Stomach (tissue), 19 donors: ENCODE data around the gene DLX2. TPM values are rescaled to one million over a fixed set of nuclear protein-coding genes. Genes with fewer than 3 reads are reported as not detected.
A peak's percentile ranks its signal among the peaks of the same experiment; 100 is the strongest.
"Not testable (repeated sequence)": the region's sequence is repeated elsewhere in the genome, so short reads cannot be mapped to it uniquely, and the experiment has no call there.

Experiments
- DNase-seq, 2 donors: peaks; one replicate each; pipeline versions ENCODE4 v3.0.0 to v3.0.0-alpha.2; 2013 to 2019
- H3K27ac ChIP-seq, 5 donors: fragments of 200-600 bp in 4 of 5; sonication (generic) in 4 of 5; one replicate each; pipeline ENCODE4 v1.5.1; 2013 to 2019; ENCODE audit warnings: mild to moderate bottlenecking in 1 of 5, moderate library complexity in 1 of 5
- H3K27me3 ChIP-seq, 3 donors: fragments of 200-600 bp; sonication (generic); one replicate each; pipeline ENCODE4 v1.5.1; 2017 to 2019; ENCODE audit warnings: mixed run types in 1 of 3
- H3K36me3 ChIP-seq, 4 donors: fragments of 200-600 bp; sonication (generic); 1 replicate in 3 of 4; 2 replicates in 1 of 4; pipeline ENCODE4 v1.5.1; 2016 to 2019
- H3K4me1 ChIP-seq, 4 donors: fragments of 200-600 bp; sonication (generic); one replicate each; pipeline ENCODE4 v1.5.1; 2016 to 2019
- H3K4me3 ChIP-seq, 4 donors: fragments of 200-600 bp; sonication (generic) in 3 of 4; one replicate each; pipeline ENCODE4 v1.5.1; 2016 to 2019; ENCODE audit warnings: mild to moderate bottlenecking in 1 of 4
- H3K9me3 ChIP-seq, 4 donors: fragments of 200-600 bp; sonication (generic); one replicate each; pipeline ENCODE4 v1.5.1; 2016 to 2019
- EP300 ChIP-seq: sonication (generic); formaldehyde crosslinking; IDR thresholded peaks from one replicate; pipeline ENCODE4 v1.6.1; 2017; ENCODE audit warnings: antibody characterized with exemption
- POLR2A ChIP-seq, 4 donors: fragments of 450-650 bp; IDR thresholded peaks; one replicate each; pipeline ENCODE4 v1.6.1; 2016; ENCODE audit warnings: antibody characterized with exemption in 4 of 4, control low read depth in 2 of 4, mild to moderate bottlenecking in 1 of 4, moderate library complexity in 1 of 4
- POLR2AphosphoS5 ChIP-seq, 3 donors: sonication (generic); formaldehyde crosslinking; IDR thresholded peaks; one replicate each; pipeline ENCODE4 v1.6.1; 2016; ENCODE audit warnings: antibody characterized with exemption in 3 of 3
- WGBS, 5 donors: extraction: QIAGEN DNeasy Blood & Tissue Kit in 3 of 5; methylation state at CpG; one replicate each; pipeline versions ENCODE4 v1.1.5 to v1.1.7; 2013 to 2018; 5-methylcytosine and 5-hydroxymethylcytosine counted together
- intact Hi-C: fragments of 100-400 bp; cut with DNase I; formaldehyde crosslinking; loops from one replicate; pipeline ENCODE4 v1.15.1; 2023; ENCODE audit warnings: low total_unique reads
- long read RNA-seq, 10 donors: transcript quantifications; one replicate each; lab custom pipeline, GENCODE V29; 2026
- polyA plus RNA-seq, 3 donors: library from polyadenylated mRNA; stranded (reverse); fragments of 200-250 nt; gene quantifications; one replicate each; pipeline ENCODE4 v1.2.3, GENCODE V29; 2013
- total RNA-seq, 5 donors: library from RNA; depleted of rRNA; stranded (reverse); fragments of >200 nt; gene quantifications; one replicate each; pipeline versions ENCODE4 v1.1.0 to v1.2.3, GENCODE V29; 2014 to 2016
- TF ChIP-seq, protein P1 (sequence below), 7 experiments: fragments of 450-650 bp in 4 of 7; fragments of 200-600 bp in 3 of 7; sonication (generic) in 3 of 7; IDR thresholded peaks; one replicate each; pipeline ENCODE4 v1.5.1; 2016 to 2019; ENCODE audit warnings: antibody characterized with exemption in 7 of 7, control low read depth in 2 of 7, mild to moderate bottlenecking in 1 of 7
- donor health status: healthy with polysubstance abuse.
- donor health status: Bipolar disorder and iron deficiency.
- donor health status: healthy.

Gene DLX2
- total RNA-seq, result not detected
- under 1 TPM in 1 of 3 donors, not detected in 2; 0.03 TPM for polyA plus RNA-seq
- long read RNA-seq, donor 1, partial matches to known transcripts, result 0 of 2 reads
- long read RNA-seq, donor 1, other reads (novel, unspliced or antisense), result 0 of 2 reads
- long read RNA-seq, donor 2, partial matches to known transcripts, result 0 of 1 reads
- long read RNA-seq, donor 2, other reads (novel, unspliced or antisense), result 0 of 1 reads
- long read RNA-seq, donor 3, result 0 reads
- long read RNA-seq, donor 4, result 0 reads
- long read RNA-seq, donor 5, partial matches to known transcripts, result 0 of 1 reads
- long read RNA-seq, donor 5, other reads (novel, unspliced or antisense), result 0 of 1 reads
- long read RNA-seq, donor 6, result 0 reads
- long read RNA-seq, donor 7, partial matches to known transcripts, result 0 of 1 reads
- long read RNA-seq, donor 7, other reads (novel, unspliced or antisense), result 0 of 1 reads
- long read RNA-seq, donor 8, result 0 reads
- long read RNA-seq, donor 9, result 0 reads
- long read RNA-seq, donor 10, result 0 reads

GRCh38 chr2:172102391-172103359, at the start of gene DLX2:
Gene DLX2 (minus strand): TSS chr2:172102900. CDS start chr2:172102538, 362 bp downstream.
- peaks cover 61 to 81% (median 67%) of the 10 kb centered on the region in 4 donors for H3K4me1 ChIP-seq
- TF ChIP-seq POLR2A (IDR thresholded peaks at IDR 0.05), result no peak
- TF ChIP-seq EP300, result no peak
- no peak for TF ChIP-seq POLR2AphosphoS5 (IDR thresholded peaks at IDR 0.05)
- TF ChIP-seq, protein P1, sequence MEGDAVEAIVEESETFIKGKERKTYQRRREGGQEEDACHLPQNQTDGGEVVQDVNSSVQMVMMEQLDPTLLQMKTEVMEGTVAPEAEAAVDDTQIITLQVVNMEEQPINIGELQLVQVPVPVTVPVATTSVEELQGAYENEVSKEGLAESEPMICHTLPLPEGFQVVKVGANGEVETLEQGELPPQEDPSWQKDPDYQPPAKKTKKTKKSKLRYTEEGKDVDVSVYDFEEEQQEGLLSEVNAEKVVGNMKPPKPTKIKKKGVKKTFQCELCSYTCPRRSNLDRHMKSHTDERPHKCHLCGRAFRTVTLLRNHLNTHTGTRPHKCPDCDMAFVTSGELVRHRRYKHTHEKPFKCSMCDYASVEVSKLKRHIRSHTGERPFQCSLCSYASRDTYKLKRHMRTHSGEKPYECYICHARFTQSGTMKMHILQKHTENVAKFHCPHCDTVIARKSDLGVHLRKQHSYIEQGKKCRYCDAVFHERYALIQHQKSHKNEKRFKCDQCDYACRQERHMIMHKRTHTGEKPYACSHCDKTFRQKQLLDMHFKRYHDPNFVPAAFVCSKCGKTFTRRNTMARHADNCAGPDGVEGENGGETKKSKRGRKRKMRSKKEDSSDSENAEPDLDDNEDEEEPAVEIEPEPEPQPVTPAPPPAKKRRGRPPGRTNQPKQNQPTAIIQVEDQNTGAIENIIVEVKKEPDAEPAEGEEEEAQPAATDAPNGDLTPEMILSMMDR (IDR thresholded peaks at IDR 0.05), result no peak
- H3K4me3 ChIP-seq, result peak within 1 kb of the TSS; percentile 43 to 60 (median 54)
- DNase-seq, result peak; percentile 78 to 95
- intact Hi-C loops, result loop anchor here (10.0 kb wide), 2 partner anchors 288 to 398 kb away; no protein-coding TSS in a partner anchor
- peaks cover 61 to 100% (median 100%) of the 10 kb centered on the region in 3 donors for H3K27me3 ChIP-seq
- no peaks in the 10 kb centered on the region for H3K9me3 ChIP-seq
- WGBS, 5 donors, result 1 to 2% (median 1%) methylated on average over 21 to 74 of the region's 74 CpGs
- H3K27ac ChIP-seq, result no peak within 1 kb of the TSS
- H3K36me3 ChIP-seq, result no peaks in the 10 kb centered on the region

DNA sequence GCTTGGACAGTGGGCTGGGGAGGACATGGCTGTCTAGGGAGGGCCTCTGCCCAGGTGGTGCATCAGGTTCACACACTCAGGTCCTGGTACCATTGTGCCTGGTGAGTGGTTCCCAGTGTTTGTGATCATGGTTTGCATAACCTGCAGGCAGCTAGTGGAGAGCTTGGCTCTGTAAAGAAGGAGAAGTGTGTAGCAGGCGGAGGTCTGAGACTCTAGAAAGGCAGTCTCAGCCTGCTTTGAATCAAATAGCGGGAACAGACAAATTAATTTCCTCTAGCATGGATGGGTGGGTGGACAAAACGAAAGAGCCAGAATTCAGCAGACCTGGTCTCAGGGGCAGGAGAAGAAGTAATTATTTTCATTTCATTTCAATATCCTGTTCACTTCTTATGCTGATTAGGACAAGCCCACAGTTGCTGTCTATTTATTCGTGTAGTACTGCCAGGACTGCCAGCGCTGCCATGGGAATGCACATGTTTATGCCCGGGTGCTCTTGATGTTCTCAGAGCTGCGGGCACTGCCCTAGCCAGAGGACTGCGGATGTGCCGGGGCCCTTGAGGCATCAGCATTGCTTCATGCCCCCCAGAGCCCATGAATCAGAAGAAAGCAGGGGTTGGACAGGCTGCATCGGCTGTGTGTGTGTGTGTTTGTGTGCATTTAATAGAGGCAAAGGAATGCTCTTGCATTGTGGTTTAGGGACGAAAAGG, 45.4 kb upstream of the DLX2 start:
- Histone ChIP-seq H3K4me1 (no peaks in the 10 kb centered on the region), H3K4me3 (no peak overlapping the region), H3K27ac (no peak overlapping the region), H3K36me3 (no peaks in the 10 kb centered on the region), H3K9me3 (no peaks in the 10 kb centered on the region), H3K27me3 (peaks cover 0 to 6% (median 0%) of the 10 kb centered on the region in 3 donors)
- TF ChIP-seq POLR2A (IDR thresholded peaks at IDR 0.05) (no peak), EP300 (no peak), POLR2AphosphoS5 (IDR thresholded peaks at IDR 0.05) (no peak)
- TF ChIP-seq, protein P1 (IDR thresholded peaks at IDR 0.05), result no peak
- WGBS, 5 donors, result 78 to 84% (median 82%) methylated on average over 11 of the region's 11 CpGs
- intact Hi-C loops, result no loop called here
- DNase-seq, result peak in 1 of 2 donors; percentile 9

DNA sequence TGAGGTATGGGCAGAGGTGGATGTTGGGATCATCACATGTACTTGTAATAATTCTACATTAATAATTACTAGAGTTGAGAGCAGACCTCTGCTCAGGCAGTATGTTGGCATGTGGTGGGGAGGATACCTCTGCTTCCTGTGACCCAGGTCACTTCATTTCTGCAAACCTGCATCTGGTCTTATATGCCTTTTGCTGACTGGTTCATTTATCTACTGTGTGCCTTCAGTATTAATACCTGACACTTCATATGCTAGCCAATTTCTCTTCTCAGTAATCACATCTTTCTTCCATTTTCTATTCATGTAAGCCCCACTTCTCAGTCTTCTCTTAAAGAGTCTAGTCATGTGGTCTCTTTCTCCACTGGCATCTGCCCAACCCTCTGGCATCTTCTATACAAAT, 41.1 kb upstream of the DLX2 start:
- Histone ChIP-seq H3K27me3 (no peaks in the 10 kb centered on the region), H3K9me3 (peaks cover 0 to 4% (median 0%) of the 10 kb centered on the region in 4 donors), H3K36me3 (no peaks in the 10 kb centered on the region), H3K27ac (no peak overlapping the region), H3K4me1 (no peaks in the 10 kb centered on the region), H3K4me3 (no peak overlapping the region)
- DNase-seq, result no peak
- TF ChIP-seq POLR2AphosphoS5 (IDR thresholded peaks at IDR 0.05) (no peak), EP300 (no peak), POLR2A (IDR thresholded peaks at IDR 0.05) (no peak)
- TF ChIP-seq, protein P1 (IDR thresholded peaks at IDR 0.05), result no peak
- intact Hi-C loops, result no loop called here

DNA sequence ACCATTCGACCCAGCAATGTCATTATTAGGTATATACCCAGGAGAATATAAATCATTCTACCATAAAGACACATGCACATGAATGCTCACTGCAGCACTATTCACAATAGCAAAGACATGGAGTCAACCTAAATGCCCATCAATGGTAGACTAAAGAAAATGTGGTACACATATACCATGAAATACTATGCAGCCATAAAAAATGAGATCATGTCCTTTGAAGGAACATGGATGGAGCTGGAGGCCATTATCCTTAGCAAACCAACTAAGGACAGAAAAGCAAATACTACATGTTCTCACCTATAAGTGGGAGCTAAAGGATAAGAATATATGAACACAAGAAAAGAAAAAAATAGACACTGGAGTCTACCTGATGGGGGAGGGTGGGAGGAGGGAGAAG, 36.0 kb upstream of the DLX2 start:
- H3K4me3 ChIP-seq, H3K9me3 ChIP-seq, DNase-seq, H3K4me1 ChIP-seq, H3K27me3 ChIP-seq, H3K36me3 ChIP-seq, H3K27ac ChIP-seq, intact Hi-C loops: not testable (repeated sequence)
- 67 to 93% (median 83%) methylated on average over 1 of the region's 1 CpG for WGBS, 5 donors
